NCI-H226 (cell line): ENCODE results near the gene PCGF3.
"Not testable (repeated sequence)": the region's sequence is repeated elsewhere in the genome, so short reads cannot be mapped to it uniquely, and the experiment has no call there.

Source experiments
- DNase-seq: peaks from one replicate; pipeline ENCODE4 v3.0.0-alpha.2; 2015

PCGF3 gene

DNA sequence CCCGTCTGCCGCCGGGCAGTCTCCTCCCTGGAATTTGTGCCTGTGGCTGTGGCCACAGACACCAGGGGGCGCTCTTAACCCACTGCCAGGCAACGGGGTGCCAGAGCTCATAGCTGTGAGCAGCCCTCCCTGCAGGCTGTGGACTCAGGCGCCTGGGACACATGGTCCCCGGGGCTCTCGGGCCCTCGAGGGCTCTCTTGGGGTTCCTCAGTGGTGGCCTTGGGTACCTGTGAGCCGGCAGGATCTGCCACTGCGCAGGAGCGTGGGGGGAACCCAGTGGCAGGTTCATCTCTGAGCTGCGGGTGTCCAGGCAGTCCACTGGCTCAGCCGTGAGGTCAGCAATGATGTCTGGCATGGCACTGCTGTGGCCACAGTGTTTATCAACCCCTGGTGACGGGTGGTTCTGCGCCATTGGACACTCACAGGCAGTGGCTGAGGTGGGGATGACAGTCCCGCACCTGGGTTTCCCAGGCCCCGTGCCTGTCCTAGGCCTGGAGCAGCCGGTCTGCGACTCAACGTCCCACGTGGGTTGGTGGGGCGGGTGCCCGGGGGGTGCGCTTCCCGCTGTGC, 37.2 kb downstream of the PCGF3 start:
- no peak for DNase-seq

DNA sequence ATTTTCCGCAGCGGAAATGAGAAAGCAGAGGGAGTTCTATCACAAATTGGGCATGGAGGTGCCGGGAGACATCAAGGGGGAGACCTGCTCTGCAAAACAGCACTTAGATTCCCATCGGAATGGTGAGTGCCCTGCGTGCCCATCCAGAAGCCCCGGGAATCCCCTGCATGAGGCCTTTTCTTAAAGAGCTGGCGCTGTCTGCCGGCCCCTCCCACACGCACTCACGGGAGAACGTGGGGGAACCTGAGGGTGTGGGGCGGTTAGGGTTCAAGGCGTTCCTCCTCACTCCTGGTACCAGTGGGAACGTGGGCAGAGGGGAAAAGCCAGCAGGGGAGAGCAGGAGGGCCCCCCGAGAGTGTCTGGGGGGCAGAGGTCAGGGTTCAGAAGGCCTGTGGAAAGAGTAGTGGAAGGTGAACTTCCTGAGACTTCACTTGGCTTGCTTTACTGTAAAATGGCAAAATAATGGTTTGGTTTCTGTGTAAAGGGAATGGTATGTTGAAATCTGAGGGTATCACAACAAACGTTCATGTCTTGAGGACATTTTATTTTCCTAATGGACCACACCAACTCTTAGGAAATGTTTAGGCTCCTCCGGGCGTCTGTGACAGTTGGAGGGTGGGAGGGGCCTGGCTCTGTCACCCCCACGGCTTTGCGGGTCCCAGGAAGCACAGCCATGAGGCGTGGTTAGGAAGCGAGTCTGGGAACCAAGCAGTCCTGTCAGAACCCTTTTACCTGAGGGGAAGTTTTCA, 38.0 kb downstream of the PCGF3 start:
- no peak for DNase-seq

DNA sequence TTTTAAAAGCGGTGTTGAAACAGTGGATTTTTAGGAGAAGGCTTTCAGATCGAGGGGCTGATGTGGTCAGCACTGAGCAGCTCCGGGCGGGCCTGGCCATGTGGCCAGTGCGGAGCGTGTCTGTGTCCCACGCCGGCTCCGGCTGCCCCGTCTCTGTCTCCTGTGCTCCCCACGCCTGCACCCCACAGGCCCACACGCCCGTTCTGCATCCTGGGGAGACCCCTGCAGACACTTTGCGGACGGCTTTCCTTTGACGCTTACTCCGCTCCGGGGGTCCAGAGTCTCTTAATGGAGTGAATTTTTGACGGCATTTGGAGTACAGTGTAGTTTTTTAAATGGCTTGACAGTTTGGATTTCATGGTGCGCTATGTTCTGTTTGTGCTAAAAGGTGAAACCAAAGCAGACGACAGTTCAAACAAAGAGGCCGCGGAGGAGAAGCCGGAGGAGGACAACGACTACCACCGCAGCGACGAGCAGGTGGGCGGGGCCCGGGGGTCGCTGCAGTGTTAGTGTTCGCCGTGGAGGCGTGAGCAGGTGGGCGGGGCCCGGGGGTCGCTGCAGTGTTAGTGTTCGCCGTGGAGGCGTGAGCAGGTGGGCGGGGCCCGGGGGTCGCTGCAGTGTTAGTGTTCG, 38.7 kb downstream of the PCGF3 start:
- no peak for DNase-seq

GRCh38 chr4:747546-748170, 42.0 kb downstream of the PCGF3 start:
- DNase-seq: no peak

DNA sequence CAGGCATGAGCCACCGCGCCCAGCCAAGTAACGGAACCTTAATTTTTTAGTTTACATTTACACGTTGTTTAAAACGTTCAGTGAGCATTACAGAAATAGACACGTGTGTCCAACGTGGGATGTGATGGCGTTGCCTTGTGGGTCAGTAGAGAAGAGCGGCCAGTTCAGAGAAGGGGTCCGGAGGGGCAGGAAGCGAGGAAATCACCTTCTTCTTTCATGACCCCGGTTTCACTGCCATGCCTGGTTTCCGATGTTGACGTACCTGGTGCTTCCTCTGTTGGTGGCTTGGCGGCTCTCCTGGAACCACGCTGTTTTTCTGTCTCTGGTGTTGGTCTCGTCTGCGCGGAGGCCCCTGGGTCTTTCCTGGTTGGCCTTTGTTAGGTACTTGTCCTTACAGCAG, 42.8 kb downstream of the PCGF3 start:
- no peak for DNase-seq

- DNase-seq: no peak
Measured at GRCh38 chr4:749698-750666, 44.4 kb downstream of the PCGF3 start.

DNA sequence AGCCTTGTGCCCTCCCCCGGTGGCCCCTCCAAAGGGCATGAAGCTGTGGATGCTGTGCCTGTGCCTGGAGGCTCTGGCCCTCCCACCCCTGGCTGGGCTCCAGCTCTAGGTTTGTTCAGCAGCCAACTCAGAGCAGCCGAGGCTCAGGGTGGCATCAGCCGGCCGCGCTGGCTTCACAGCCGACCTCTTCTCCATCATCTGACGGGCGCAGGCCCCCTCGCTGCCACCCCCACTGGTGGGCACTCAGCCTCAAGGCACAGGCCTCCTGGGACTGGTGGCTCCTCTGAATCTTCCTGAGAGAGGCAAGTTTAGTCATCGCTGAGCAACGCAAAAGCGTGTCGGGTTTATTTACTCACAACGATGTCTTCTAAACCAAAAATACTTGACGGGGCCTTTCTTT, 46.0 kb downstream of the PCGF3 start:
- DNase-seq: no peak

DNA sequence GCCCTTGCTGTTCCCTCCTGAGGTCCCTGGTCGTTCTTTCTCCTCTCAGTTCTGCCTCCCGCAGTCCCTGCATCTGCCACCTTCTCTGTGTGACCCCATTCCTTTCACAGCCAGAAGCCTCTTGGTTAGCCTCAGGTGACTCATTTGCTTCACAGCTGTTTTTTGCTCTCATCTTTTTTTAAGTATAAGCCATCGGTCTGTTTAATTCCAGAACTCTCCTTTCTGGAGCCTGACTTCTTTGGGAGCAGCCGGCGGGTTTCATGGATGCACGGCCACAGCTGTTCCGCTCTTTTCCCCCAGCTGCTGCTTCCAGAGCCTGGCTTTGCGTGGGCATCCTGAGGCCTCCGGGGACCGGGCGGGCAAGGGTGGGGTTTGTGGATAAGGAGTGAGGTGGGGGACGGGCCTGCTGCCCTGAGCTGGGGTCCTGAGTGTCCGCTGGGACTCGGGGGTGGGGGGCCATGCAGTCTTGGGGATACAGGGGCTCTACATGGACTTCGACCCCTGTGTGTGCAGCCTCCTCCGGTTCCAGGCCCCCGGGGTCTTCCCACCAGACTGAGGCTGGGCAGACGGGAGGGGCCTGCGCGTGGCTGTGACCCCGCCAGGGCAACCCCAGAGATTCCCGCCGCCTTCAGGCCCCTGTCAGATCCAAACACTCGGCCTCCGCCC, 46.7 kb downstream of the PCGF3 start:
- no peak for DNase-seq

- not testable (repeated sequence) for DNase-seq
Measured at GRCh38 chr4:753186-753585, 47.6 kb downstream of the PCGF3 start.

- DNase-seq: no peak
Measured at GRCh38 chr4:754221-755120, 48.8 kb downstream of the PCGF3 start.

DNA sequence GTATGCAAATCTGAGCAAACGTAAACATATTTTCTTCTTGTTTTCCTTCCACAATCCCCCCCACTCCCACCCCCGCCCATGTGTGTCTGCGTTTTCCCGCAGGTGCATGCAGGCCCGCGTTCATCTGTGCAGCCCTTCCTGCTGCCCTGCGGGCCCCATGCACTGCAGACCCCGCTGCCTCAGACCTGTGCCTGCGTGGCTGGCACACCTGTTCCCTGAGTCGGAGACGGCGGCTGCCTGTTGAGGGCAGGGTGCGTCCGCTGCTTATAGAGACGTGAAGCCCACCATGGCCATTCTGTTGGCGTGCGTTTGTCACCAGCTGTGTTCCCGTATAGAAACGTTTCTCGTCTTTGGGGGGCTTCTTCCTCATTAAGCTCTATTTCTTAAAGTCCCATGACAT, 51.5 kb downstream of the PCGF3 start:
- no peak for DNase-seq

DNA sequence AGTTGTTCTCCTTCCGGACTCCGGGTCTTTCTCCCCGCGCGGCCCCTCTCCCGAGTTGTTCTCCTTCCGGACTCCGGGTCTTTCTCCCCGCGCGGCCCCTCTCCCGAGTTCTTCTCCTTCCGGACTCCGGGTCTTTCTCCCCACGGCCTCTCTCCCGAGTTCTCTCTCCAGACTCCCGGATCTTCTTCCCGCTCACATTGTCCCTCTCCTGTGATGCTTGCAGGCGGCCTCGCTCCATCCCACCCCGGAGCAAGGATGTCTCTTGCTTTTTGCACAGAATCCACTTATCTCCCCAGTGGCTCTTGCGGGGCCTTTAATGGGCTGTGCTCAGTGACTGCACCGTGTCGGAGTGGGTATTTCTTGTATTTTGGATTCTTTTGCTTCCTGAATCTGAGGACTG, 54.2 kb downstream of the PCGF3 start:
- DNase-seq: not testable (repeated sequence)

GRCh38 chr4:760616-761015, 55.0 kb downstream of the PCGF3 start:
- no peak for DNase-seq

- DNase-seq: no peak
Measured at GRCh38 chr4:761086-761485, 55.5 kb downstream of the PCGF3 start.

- no peak for DNase-seq
Measured at GRCh38 chr4:761739-762138, 56.1 kb downstream of the PCGF3 start.

DNA sequence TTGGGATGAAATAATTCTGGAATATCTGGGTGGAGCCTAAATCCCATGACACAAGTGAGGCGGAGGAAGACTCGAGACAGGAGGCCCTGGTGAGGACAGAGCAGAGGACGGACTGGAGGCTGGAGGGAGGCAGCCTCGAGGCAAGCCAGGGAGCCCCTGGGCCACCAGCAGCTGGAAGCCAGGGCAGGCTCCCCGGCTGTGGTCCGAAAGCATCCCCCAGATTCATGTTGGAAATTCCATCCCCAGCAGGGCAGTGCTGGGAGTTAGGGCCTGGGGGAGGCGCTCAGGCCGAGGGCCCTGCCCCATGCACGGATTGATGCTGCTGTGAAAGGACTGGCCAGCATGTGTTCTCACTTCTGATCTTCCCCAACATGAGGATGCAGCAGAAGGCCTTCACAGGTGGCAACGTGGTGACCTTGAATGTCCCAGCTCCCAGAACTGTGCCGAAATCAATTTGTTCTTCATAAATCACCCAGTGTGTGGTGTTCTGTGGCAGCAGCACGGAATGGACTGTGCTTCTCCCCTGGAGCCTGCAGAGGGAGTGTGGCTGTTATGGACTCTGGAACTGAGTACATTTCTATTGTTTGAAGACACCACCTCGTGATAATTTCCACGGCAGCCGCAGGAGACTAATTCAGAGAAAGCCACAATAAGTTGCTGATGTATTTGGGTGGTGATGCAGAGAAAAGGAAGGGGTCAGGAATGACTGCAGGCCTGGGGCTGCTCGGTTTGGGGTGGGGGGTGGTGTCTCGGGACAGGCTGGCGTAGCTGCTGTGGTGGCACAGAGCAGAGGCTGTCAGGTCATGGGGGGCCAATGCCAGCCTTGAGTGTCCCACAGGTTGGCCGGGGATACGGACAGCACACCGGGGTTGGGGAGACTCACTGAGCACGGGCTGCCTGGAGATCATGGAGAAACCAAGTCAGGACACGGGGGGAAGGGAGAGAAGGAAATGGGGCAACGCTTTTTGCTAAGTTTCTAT, 56.9 kb downstream of the PCGF3 start:
- no peak for DNase-seq

DNA sequence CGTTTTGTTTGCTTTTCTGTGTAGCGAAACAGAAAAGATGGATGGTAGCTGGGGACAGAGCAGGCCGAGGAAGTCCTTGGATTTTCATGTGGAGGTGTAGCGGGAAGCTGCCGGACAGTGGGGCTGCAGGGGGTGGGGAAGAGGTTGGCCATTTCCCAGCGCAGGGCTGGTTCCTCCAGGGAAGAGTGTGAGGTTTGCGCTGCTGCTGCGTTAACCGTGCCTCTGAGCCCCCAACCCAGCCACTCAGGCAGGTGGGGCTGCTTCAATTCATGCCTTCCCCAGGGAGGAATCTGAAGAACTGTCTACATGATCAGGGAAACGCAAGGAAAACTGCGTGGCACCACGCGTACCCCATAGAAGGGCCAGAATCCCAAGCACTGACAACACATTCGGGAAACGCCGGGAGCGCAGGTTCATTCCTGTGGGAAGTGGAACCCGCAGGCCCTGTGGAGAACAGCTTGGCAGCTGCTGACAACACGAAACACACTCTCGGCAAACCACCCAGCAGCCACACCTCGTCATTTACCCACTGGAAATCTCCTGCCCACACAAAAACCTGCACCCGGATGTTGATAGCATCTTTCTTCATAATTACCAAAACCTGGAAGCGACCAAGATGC, 57.7 kb downstream of the PCGF3 start:
- no peak for DNase-seq

GRCh38 chr4:763922-764321, 58.3 kb downstream of the PCGF3 start:
- DNase-seq: no peak

- no peak for DNase-seq
Measured at GRCh38 chr4:764405-765169, 59.0 kb downstream of the PCGF3 start.
